HFFc6 (cell line): Measurements from ENCODE around the gene ZNF385C. TPM values are rescaled to one million over a fixed set of nuclear protein-coding genes. Genes with fewer than 3 reads are reported as not detected.

Experiments
- DNase-seq: peaks from one replicate; pipeline ENCODE4 v3.0.0-alpha.2; 2018
- H3K27ac Mint-ChIP-seq: 2 replicates; pipeline ENCODE4 v1.8.0; 2020; ENCODE audit warnings: mild to moderate bottlenecking, mixed read lengths
- H3K27me3 Mint-ChIP-seq: 2 replicates; pipeline ENCODE4 v1.8.0; 2021; ENCODE audit warnings: mild to moderate bottlenecking, moderate library complexity, mixed read lengths; ENCODE audit not compliant: insufficient read depth
- H3K36me3 Mint-ChIP-seq: 2 replicates; pipeline ENCODE4 v1.8.0; 2021; ENCODE audit warnings: low read depth, mixed read lengths
- H3K4me1 Mint-ChIP-seq: 2 replicates; pipeline ENCODE4 v1.8.0; 2020; ENCODE audit warnings: low read depth, mixed read lengths
- H3K4me3 Mint-ChIP-seq: 2 replicates; pipeline ENCODE4 v1.8.0; 2020; ENCODE audit warnings: mild to moderate bottlenecking, moderate library complexity, mixed read lengths
- H3K9me3 Mint-ChIP-seq: 2 replicates; pipeline ENCODE4 v1.8.0; 2020; ENCODE audit warnings: mild to moderate bottlenecking, mixed read lengths
- total RNA-seq, 6 experiments: library from RNA; stranded (reverse); fragmentation: NEBNext Ultra II Directional; extraction: Animal tissue kit (Norgen Biotek cat#: 25700); gene quantifications; 2 replicates in 1 of 6; 3 replicates in 5 of 6; pipeline ENCODE4 v1.2.3, GENCODE V29; 2021
- TF ChIP-seq, protein P1 (sequence below): fragments of 200-600 bp; sonication (generic); IDR thresholded peaks from 2 replicates; pipeline ENCODE4 v1.5.0; 2021; ENCODE audit warnings: antibody characterized with exemption, mild to moderate bottlenecking

Gene ZNF385C
- total RNA-seq, 6 experiments from 2014 or later, result not detected

DNA sequence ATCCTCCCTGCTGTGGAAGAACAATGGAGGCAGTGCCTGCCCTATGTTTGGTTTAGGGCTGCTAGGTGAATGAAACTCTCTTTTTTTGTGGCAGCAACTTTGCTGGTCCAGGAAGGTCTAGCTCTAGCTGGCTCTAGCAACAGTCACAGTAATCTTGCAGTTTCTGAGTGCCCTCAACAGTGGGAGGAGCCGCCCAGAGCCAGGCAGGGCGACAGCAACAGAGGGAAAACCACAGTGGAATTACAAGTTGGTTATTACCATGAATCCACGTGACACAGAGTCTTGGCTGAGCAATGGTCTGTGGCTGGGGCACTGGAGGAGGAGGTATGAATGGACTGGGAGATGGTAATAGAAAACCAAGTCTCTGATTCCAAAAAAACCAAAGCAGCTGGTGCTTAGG, 34.7 kb upstream of the ZNF385C start:
- H3K27ac Mint-ChIP-seq, result peak overlapping the region; percentile 94
- H3K27me3 Mint-ChIP-seq, result peaks cover 6% of the 10 kb centered on the region
- TF ChIP-seq, protein P1, sequence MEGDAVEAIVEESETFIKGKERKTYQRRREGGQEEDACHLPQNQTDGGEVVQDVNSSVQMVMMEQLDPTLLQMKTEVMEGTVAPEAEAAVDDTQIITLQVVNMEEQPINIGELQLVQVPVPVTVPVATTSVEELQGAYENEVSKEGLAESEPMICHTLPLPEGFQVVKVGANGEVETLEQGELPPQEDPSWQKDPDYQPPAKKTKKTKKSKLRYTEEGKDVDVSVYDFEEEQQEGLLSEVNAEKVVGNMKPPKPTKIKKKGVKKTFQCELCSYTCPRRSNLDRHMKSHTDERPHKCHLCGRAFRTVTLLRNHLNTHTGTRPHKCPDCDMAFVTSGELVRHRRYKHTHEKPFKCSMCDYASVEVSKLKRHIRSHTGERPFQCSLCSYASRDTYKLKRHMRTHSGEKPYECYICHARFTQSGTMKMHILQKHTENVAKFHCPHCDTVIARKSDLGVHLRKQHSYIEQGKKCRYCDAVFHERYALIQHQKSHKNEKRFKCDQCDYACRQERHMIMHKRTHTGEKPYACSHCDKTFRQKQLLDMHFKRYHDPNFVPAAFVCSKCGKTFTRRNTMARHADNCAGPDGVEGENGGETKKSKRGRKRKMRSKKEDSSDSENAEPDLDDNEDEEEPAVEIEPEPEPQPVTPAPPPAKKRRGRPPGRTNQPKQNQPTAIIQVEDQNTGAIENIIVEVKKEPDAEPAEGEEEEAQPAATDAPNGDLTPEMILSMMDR, result no peak
- no peaks in the 10 kb centered on the region for H3K9me3 Mint-ChIP-seq
- H3K36me3 Mint-ChIP-seq, result peaks cover 33% of the 10 kb centered on the region
- peak overlapping the region; percentile 83 for H3K4me3 Mint-ChIP-seq
- peak; percentile 91 for DNase-seq
- H3K4me1 Mint-ChIP-seq, result peaks cover 60% of the 10 kb centered on the region

DNA sequence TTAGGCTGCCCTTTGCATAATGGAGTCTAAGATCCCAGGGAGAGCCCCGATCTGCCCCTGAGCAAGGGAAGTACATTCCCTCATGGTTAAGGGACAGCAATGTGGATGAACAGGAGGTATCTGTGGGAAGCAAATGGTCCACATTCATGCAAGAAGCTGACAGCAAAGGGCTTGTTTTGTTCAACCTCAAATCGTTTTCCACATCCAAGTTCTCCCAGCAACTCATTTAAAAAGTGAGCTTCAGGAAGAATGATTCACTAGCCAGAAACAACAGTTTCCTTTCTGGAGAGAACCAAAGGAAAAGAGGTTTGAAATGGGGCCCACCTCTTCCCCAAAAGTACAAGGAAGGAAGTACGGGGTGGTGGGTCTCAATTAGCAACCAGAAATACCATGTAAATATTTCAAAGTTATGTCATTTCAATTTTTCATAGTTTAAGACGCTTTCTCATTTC, 33.7 kb upstream of the ZNF385C start:
- TF ChIP-seq, protein P1, result no peak
- peak; percentile 30 for DNase-seq
- Mint-ChIP-seq H3K4me1 (peaks cover 60% of the 10 kb centered on the region), H3K27ac (peak overlapping the region; percentile 94), H3K27me3 (peaks cover 6% of the 10 kb centered on the region), H3K9me3 (no peaks in the 10 kb centered on the region), H3K36me3 (peaks cover 33% of the 10 kb centered on the region), H3K4me3 (peak overlapping the region; percentile 83; the same call in 1 of the 2 replicates)

DNA sequence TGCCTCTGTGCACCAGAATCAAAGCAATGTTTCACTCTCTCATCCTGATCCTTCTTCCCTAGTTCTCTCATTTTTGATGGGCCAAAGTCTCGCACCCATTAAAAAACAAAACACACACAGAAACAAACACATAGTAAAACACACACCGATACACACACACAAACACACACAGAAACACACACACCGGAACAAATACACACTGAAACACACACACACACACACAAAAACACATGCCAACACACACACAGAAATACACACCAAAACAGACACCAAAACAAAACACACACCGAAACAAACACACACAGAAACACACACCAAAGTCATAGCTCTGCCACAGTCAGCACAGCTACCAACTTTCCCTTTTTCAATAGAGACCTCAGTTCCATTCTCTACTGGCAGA, 33.0 kb upstream of the ZNF385C start:
- Mint-ChIP-seq H3K27me3 (peaks cover 7% of the 10 kb centered on the region), H3K4me3 (peak overlapping the region; percentile 30), H3K9me3 (no peaks in the 10 kb centered on the region), H3K36me3 (peaks cover 33% of the 10 kb centered on the region), H3K4me1 (peaks cover 55% of the 10 kb centered on the region), H3K27ac (peak overlapping the region; percentile 94)
- DNase-seq, result no peak
- TF ChIP-seq, protein P1, result no peak

DNA sequence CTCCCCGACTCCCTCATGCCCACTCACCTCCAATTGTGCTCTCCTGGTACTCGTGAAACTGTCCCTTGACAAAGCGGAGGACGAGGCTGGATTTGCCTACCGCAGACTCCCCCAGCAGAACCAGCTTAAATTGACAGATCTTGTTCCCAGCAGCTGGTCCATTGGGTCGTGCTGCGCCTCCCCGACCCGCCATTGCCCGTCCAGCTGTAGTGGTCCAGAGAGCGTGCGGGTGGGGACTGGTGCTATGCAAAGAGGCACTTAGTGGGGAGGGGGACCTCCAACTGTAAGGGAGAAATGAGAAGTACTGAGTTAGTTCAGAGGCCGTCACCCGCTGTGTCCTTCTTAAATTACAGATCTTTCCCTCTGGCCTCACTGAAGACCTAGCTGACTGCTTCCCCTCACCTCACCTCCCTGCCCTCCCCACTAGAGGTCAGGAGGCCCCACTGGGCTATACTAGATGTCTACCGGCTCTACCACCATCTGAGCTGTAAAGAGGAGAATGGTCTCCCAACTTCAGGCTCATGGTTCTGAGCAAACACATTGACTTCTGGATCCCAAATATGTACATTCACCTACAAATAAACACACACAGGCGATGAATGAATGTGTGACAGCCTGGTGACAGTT, 32.1 kb upstream of the ZNF385C start:
- no peak for DNase-seq
- Mint-ChIP-seq H3K4me1 (peaks cover 47% of the 10 kb centered on the region), H3K4me3 (no peak overlapping the region), H3K36me3 (peaks cover 30% of the 10 kb centered on the region), H3K27me3 (peaks cover 7% of the 10 kb centered on the region), H3K27ac (peak overlapping the region; percentile 73), H3K9me3 (no peaks in the 10 kb centered on the region)
- TF ChIP-seq, protein P1, result no peak; the same call in 1 of the 2 replicates

DNA sequence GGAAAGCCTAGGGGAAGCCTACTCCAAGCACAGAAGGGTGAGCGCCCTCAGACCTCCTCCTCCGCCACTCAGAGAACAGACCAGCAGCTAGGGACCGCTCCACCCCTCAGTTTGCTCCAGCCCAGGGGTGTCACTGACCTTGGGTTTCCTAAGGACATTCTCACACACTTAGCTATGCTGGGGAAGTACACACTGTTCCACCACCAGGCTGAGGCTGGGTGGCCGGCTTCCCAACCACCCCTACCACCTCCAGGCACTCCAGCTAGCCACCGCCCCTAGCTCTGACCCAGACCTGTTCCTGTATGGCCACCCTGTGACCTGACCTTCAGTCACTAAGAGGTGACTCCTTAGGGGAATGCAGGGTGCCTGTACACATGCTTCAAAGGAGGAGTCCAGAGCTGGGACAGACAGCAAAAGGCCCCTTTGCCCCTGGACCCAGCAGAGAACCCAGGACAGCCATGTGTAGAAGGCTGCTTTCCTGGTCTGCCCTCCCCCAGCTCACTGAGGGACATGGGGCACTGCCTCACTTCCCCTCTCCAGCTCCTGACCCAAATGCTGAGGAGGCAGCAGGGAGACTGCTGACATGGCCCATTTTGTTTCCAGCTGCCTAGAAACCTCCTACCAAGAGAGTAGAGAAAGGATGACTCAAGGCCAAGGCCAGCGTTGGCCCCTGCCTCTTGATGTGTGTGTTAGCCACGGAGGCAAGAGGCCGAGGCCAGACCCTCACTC, 31.0 kb upstream of the ZNF385C start:
- Mint-ChIP-seq H3K4me3 (no peak overlapping the region), H3K9me3 (no peaks in the 10 kb centered on the region), H3K27me3 (peaks cover 7% of the 10 kb centered on the region), H3K36me3 (peaks cover 34% of the 10 kb centered on the region), H3K27ac (no peak overlapping the region), H3K4me1 (peaks cover 41% of the 10 kb centered on the region)
- TF ChIP-seq, protein P1, result no peak
- no peak for DNase-seq
